ENCODE results near the gene TSHZ3.

DNA sequence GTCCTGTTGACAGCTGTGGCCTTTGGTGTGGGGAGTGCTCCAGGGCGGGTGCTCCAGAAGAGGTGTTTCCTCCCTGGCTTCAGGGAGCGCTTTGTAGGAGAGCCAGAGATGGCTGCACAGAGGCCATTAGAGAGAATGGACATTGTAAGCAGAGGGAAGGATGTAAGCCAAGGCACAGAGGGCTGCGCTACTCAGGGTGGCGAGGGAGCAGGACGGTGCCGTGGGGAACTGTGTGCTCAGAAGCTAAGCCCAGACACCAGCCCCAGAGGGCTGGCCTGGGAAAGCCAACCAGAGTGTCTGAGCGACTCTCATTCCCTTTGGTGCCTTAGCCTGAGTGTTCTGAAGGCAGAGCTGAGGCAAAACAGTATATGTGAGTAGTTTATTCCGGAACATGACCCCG lies 92.2 kb downstream of the TSHZ3 start:
- TF ChIP-seq, protein P1, sequence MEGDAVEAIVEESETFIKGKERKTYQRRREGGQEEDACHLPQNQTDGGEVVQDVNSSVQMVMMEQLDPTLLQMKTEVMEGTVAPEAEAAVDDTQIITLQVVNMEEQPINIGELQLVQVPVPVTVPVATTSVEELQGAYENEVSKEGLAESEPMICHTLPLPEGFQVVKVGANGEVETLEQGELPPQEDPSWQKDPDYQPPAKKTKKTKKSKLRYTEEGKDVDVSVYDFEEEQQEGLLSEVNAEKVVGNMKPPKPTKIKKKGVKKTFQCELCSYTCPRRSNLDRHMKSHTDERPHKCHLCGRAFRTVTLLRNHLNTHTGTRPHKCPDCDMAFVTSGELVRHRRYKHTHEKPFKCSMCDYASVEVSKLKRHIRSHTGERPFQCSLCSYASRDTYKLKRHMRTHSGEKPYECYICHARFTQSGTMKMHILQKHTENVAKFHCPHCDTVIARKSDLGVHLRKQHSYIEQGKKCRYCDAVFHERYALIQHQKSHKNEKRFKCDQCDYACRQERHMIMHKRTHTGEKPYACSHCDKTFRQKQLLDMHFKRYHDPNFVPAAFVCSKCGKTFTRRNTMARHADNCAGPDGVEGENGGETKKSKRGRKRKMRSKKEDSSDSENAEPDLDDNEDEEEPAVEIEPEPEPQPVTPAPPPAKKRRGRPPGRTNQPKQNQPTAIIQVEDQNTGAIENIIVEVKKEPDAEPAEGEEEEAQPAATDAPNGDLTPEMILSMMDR (IDR thresholded peaks at IDR 0.05) = no peak
- no peak for TF ChIP-seq ZFX (IDR thresholded peaks at IDR 0.05; ENCODE audit: borderline replicate concordance)

All from 22Rv1 (cell line).